ENCODE measurements around the gene TRMT61B.

TRMT61B gene

DNA sequence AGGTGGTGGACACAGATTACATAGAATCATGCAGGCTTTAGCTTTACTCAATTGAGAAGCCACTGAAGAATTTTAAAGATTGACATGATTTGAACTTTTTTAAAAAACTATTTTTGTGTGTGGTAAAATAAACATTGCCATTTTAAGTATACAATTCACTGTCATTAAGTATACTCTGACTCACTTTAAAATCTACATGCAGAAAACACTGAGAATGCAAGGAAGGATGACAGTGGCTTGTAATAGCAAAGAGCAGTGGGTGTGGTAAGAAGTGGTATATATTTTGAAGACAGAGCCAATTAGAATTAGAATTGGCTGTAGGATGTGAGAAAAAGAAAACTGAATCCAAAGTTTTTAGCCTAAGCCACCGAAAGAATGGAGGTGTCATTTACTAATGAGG is 14.9 kb downstream of the TRMT61B start:
- no peak for DNase-seq

DNA sequence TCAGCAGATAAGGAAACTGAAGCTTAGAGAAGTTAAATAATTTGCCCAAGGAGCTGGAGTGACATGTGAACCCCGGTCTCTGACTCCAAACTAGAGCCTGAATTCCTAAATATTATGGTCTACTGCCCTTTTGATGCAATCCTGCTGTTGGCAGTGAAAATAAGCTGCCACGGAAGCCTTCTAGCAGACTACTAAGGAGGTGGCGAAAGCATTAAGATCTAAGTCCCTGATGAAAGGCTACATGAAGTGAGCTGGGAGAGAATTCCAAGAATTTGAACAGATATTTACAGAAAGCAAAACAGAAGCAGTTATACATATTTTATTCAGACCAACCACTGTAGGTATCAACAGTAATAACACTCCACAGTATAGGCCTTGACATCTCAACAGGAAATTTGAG is 28.1 kb downstream of the TRMT61B start:
- DNase-seq: no peak

DNA sequence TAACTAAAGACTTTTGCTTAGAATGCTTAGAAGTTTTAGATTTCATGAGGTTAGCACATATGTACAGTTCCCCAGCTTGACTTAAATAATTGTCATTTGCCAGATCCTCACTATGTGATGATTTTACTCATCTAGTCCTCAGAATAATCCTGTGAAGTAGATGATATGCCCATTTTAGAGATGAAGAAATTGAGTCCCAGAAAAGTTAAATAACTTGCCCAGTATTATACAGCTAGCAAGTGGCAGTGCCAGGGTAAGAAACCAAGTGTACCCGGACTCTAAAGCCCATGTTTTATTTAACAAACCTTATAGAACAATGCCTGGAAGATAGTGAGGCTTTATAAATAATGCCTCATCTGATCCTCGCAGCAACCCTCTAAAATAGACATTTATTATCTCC is 31.1 kb downstream of the TRMT61B start:
- no peak for DNase-seq

DNA sequence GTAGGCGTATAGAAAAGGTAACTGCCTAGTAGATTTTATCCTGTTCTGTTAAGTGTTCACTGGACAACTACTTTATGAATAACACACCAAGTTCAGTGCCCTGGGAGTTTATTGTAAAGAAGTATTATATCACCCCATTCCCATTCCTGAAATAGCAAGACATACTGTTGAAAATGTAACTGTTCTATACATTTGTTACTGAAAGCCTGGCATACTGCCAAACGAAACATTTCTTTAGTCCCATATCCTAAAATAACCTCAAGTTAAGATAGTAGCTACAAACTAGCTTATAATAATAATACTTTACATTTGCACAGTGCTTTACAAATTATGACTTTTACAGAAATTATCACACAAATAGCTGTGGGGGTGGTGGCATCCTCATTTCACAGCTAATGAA is 34.3 kb downstream of the TRMT61B start:
- DNase-seq: no peak

DNA sequence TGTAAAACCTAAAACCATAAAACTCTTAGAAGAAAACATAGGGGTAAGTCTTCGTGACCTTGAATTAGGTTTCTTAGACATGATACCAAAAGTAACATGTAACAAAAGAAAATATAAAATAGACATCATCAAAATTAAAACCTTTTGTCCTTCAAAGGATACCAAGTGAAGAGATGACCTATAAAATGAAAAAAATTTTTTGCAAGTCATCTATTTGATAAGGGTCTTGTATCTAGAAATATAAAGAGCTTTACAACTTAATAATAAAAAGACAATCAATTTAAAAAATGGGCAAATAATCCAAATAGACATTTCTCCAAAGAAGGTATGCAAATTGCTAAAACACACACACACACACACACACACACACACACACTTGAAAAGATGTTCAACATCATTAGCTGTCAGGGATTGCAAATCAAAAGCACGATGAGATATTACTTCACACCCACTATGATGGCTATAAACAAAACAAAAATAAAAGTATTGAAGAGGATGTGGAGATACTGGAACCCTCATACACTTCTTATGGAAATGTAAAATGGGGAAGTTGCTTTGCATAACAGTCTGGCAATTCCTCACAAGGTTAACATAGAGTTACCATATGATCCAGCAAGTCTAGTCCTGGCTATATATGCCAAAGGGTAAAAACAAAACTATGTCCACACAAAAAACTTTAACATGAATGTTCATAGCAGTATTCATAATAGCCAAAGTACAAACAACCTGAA is 36.2 kb downstream of the TRMT61B start:
- DNase-seq: peak; percentile 21

DNA sequence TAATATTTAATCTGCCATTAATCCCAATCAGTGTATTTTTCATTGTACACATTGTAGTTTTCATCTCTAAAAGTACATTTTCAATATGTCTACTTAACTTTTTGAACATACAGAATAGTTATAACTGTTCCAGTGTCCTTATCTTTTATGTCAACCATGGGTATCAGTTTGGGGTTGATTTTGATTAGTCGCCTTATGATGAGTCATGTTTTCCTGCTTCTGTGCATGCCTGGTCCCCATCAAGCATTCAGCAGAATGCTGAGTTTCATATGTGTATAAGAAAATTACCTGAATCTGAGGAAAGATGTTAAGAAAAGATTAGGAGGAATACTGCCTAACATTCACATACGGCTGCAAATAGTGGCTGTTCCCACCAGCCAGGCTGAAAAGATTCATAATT is 41.7 kb downstream of the TRMT61B start:
- peak; percentile 36 for DNase-seq

DNA sequence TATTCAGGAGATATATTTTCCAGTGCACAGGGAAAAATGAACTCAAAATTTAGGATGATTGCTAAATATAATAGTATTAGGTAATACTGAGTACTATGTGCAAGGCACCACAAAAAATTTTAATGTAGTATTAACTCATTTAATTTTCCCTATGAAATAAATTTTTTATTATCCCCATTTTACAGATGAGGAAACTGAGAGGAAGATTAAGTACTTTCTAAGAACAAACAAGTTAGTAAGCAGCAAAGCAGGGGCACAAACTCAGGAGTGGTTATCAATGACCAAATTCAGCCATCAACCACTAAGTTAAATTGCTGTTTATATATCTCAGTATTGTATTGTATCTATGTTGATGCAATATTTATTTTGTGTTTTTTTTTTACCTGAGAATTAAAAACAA is 45.2 kb downstream of the TRMT61B start:
- no peak for DNase-seq

DNA sequence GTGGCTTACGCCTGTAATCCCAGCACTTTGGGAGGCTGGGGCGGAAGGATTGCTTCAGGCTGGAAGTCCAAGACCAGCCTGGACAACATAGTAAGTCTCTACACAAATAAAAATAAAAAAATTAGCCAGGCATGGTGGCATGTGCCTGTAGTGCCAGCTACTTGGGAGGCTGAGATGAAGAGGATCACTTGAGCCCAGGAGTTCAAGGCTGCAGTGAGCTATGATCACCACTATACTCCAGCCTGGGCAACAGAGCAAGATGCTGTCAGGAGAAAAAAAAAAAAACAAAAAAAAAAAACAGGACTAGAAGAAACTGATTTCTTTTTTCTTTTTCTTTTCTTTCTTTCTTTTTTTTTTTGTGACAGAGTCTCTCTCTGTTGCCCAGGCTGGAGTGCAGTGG is 45.9 kb downstream of the TRMT61B start:
- DNase-seq: no peak

DNA sequence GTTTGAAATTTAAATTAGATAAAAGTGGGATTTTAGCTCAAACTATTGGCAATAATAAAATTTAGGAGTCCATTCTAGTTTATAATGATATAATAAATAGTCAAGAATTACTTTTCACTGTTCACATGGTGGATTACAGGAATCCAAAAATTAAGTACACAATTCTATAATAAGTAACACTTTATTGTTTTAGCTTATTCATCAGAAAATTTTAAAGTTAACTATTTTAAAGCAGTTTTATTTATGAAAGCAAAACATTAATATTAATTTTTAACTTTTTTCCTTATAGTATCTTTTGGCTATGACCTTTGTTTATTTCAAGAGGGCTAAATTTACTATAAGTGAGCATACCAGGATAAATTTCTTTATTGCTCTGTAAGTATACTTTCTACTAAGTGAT is 48.1 kb downstream of the TRMT61B start:
- DNase-seq: no peak

DNA sequence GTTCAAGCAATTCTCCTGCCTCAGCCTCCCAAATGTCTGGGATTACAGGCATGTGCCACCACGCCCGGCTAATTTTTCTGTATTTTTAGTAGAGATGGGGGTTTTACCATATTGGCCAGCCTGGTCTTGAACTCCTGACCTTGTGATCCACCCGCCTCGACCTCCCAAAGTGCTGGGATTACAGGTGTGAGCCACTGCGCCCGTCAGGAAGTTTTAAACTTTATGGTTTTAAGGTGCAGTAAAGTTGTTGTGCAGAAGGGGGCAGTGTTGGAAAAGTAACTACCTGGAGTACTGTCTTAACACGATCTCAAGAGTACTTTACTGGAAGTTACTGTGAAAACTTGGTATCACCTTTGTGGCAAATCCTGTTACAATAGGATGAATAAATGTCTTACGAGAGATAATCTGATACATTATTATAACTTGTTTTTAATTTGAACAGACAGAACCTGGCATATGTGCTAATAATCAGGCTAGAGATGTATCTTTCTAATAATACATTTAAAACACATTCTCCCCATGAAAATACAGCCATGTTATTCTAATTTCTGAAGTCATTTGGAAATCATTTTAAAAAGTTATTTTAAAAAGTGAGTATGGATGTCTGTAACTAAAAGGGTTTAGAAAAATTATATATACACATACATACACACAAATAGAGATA is 48.7 kb downstream of the TRMT61B start:
- DNase-seq: peak; percentile 87

DNA sequence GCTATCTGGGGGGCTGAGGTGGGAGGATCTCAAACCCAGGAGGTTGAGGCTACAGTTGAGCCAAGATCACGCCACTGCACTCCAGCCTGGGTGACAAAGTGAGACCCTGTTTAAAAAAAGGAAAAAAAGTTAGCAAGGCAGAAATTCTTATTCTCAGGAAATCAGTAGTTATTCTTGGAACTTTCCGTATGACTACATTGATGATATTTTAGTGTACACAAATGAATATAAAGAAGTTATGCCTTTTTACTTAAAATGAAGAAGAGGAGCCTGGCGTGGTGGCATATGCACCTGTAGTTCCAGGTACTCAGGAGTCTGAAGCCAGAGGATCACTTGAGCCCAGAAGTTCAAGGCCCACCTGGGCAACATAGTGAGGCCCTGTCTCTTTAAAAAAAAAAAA is 52.1 kb downstream of the TRMT61B start:
- no peak for DNase-seq

DNA sequence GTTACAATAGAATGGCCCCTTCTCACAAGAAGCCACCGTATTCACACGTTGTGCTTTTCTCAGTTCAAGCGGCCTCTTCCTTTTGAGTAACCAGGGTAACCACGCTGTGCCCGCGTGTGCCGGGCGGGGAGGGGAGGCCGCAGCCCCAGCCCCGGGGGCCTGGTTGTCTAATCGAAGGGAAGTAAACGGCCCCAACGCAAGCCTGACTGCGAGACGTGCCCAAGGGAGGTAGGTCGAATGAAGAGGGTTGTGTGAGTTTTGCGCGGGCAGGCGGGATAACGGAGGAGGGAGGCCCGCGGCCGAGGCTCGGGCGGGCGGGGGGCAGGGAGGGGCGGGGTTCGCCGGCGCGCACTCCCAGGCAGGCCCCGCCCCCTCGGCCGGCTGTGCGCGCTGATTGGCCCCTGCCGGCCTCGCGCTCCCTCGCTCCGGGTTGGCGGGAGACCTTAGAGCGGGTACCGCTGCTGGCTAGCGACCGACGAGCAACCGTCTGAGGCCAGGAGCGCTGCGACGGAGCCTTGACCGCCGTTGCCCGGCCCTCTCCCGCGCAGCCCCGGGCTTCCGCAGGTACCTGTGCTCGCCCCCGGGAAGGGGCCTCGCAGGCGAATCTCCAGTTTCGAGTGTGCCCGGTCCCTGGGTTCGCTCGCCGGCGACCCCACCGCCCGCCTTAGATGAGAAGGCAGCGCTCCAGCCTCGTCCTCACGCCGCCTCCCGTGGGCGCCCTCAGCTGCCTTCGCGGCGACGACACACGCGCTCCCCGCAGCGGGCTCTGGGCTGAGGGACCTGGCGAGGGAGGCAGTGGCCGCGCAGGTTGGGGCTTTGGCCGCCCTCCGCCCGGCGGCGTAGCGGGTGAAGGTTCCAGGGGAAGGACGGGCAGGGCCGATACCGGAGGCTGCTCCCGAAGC is 59.5 kb downstream of the TRMT61B start, which contains the start of gene SPDYA:
Gene SPDYA, plus strand, starts transcription at position 451 of the 902 bp plus-strand sequence. CDS start 5,181 bp downstream, outside the sequence.
- peak; percentile 75 for DNase-seq

DNA sequence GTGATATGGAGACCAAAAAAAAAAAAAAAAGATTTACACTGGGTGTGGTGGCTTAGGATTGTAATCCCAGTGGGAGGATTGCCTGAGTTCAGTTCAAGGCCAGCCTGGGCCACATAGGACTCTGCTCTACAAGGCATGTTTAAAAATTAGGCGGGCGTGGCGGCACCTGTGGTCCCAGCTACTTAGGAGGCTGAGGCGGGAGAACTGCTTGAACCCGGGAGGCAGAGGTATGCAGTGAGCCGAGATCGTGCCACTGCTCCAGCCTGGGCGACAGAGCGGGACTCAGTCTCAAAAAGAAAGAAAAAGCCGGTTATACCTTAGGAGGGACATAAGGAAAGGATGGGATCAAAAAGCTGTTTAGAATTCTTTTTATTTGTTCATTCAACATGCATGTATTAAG is 60.2 kb downstream of the TRMT61B start:
- DNase-seq: no peak

DNA sequence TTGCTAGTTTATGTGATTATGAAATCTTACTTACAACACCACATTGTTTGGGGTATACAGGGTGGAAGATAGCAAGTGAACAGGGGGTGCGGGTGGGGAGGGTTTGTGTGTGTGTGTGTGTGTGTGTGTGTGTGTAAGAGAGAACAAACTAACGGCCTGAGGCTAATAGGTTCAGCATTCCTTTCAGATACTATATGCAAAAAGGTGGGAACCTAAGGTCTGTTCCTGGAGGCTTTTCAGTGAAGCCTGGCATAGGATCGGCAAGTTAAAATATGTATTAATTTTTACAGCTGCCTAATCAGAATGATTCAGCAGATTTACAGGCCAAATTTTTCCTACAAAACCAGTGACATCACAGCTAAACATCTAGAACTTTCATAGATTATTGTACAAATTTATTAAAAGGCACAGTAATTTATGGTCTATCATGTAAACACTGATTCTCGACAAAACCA is 67.1 kb downstream of the TRMT61B start:
- DNase-seq: no peak

DNA sequence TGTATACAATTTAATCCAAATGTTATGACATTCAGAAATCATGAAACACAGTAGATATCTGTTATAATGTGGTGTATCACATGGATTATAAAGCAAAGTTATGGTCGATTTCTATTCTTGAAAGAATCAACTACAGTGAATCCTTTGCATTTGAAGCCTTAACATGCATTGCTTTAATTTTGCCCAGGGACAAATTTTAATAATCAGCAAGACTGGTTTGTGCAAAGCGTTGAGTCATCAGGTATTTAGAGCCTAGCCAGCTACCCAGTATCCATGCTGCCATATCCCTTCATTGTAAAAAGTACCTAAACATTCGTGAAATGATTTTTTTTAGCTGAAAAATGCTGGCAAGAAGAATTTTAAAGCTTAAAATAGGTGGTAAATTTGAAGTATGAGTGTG is 68.4 kb downstream of the TRMT61B start:
- no peak for DNase-seq

All from OCI-M1 (cell line).